BJ (cell line): ENCODE data around the gene TASP1. TPM values are rescaled to one million over a fixed set of nuclear protein-coding genes. Genes with fewer than 3 reads are reported as not detected.

Source experiments
- CTCF ChIA-PET: fragments of 350-600 bp; formaldehyde crosslinking; extraction: SDS; loops from one replicate; lab custom pipeline; 2021; ENCODE audit warnings: antibody characterized with exemption, inconsistent platforms; lab: Yijun Ruan, JAX
- POLR2A ChIA-PET: fragments of 300-600 bp; sonication (Branson Sonifier 250); formaldehyde crosslinking; extraction: SDS; loops from one replicate; lab custom pipeline; 2021; ENCODE audit warnings: antibody characterized with exemption; lab: Charles Lee
- DNase-seq: peaks from one replicate; pipeline ENCODE4 v3.0.0-alpha.2; 2011; ENCODE audit warnings: low read depth
- H3K27me3 ChIP-seq: 2 replicates; pipeline ENCODE4 v1.6.0; 2011; ENCODE audit warnings: low read length; ENCODE audit not compliant: control insufficient read depth, insufficient read depth
- H3K36me3 ChIP-seq: 2 replicates; pipeline ENCODE4 v1.5.1; 2011; ENCODE audit warnings: low read length; ENCODE audit not compliant: control insufficient read depth, insufficient read depth
- H3K4me3 ChIP-seq: 2 replicates; pipeline ENCODE4 v1.5.1; 2011; ENCODE audit warnings: low read depth, mild to moderate bottlenecking, control low read depth, low read length
- polyA minus RNA-seq: library from RNA; depleted of rRNA, polyadenylated mRNA; stranded (reverse); fragments of >200 nt; gene quantifications from 2 replicates; pipeline ENCODE4 v1.2.3, GENCODE V29; 2011; rRNA and poly(A)+ RNA removed
- polyA plus RNA-seq: library from polyadenylated mRNA; depleted of rRNA; stranded (reverse); fragments of >200 nt; gene quantifications from 2 replicates; pipeline ENCODE4 v1.2.3, GENCODE V29; 2011; rRNA removed
- TF ChIP-seq, protein P1 (sequence below): IDR thresholded peaks from 2 replicates; pipeline ENCODE4 v1.5.1; 2011; ENCODE audit warnings: low read depth, mild to moderate bottlenecking, control low read depth, inconsistent platforms, low read length, moderate library complexity; ENCODE audit not compliant: insufficient read depth

The TASP1 gene, protein sequence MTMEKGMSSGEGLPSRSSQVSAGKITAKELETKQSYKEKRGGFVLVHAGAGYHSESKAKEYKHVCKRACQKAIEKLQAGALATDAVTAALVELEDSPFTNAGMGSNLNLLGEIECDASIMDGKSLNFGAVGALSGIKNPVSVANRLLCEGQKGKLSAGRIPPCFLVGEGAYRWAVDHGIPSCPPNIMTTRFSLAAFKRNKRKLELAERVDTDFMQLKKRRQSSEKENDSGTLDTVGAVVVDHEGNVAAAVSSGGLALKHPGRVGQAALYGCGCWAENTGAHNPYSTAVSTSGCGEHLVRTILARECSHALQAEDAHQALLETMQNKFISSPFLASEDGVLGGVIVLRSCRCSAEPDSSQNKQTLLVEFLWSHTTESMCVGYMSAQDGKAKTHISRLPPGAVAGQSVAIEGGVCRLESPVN
- polyA plus RNA-seq (5.4 and 7.2 TPM in 2 replicates), polyA minus RNA-seq (6.6 and 9.5 TPM in 2 replicates)

DNA sequence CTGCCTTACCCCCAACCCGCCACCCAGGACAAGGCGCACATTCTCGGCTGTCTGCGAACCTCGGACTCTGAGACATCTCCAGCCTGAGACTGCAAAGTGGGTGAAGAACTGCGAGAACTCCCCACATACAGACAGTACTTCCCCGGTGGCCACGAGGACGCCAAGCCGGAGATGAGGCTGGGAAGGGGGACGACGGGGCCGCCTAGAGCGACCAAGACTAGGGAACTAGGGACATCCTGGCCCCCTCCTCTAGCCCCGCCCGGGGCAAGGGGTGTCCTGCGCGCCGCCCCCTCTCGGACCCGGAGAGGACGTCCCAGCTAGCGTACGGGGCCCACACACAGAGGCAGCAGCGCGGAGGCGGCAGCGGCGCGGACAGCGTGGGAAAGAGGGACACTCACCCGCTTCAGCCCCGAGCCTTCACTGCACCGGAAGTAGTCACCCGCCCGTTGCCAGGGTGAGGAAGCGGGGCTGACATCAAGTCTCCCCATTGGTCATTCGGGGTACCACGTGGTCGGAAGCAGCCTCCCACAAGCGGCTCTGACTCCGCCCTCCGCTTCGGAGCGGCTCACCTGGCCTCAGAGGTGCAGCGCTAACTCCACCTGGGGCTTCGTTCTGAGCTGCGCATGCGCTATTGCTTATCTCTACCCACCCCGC, at the start of gene TASP1:
Gene TASP1 (minus strand): TSS at position 437 of the 654 bp plus-strand sequence. CDS start 8,854 bp downstream, outside the sequence.
- H3K4me3 ChIP-seq, result peak within 1 kb of the TSS; percentile 100
- H3K36me3 ChIP-seq, result no peaks in the 10 kb centered on the region
- TF ChIP-seq, protein P1, sequence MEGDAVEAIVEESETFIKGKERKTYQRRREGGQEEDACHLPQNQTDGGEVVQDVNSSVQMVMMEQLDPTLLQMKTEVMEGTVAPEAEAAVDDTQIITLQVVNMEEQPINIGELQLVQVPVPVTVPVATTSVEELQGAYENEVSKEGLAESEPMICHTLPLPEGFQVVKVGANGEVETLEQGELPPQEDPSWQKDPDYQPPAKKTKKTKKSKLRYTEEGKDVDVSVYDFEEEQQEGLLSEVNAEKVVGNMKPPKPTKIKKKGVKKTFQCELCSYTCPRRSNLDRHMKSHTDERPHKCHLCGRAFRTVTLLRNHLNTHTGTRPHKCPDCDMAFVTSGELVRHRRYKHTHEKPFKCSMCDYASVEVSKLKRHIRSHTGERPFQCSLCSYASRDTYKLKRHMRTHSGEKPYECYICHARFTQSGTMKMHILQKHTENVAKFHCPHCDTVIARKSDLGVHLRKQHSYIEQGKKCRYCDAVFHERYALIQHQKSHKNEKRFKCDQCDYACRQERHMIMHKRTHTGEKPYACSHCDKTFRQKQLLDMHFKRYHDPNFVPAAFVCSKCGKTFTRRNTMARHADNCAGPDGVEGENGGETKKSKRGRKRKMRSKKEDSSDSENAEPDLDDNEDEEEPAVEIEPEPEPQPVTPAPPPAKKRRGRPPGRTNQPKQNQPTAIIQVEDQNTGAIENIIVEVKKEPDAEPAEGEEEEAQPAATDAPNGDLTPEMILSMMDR, result no peak
- ChIA-PET CTCF (interaction anchor here (0.6 kb wide), 1 partner anchor 50 kb away, joined by 3 read pairs; no protein-coding TSS in a partner anchor), POLR2A (no interaction called here)
- peaks cover 1% of the 10 kb centered on the region; the same call in 1 of the 2 replicates for H3K27me3 ChIP-seq
- peak; percentile 59 for DNase-seq

DNA sequence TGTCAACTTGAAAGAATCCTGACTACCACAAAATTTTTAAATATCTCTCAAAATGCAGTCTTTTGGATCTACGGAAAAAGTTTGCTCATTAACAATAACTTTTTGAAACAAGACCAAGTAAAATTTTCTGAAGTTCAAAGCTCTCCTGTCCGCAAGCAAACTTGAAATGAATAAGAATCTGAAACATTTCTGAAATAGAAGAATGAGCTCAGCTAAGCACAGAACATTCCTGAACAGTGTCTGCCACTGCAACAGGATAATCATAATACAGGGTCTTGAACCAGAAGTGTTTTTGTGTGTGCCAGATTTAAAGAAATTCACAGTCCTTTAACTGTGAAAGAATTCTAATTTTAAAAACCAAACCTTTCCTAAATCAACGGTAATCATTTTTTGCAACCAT, 49.1 kb upstream of the TASP1 start:
- POLR2A ChIA-PET, result interaction anchor here (0.5 kb wide), 1 partner anchor 28 kb away, joined by 3 read pairs; no protein-coding TSS in a partner anchor
- no peaks in the 10 kb centered on the region for H3K36me3 ChIP-seq
- CTCF ChIA-PET, result no interaction called here
- no peak for DNase-seq
- H3K27me3 ChIP-seq, result no peaks in the 10 kb centered on the region; the same call in 1 of the 2 replicates
- no peak overlapping the region for H3K4me3 ChIP-seq
- TF ChIP-seq, protein P1, result no peak

DNA sequence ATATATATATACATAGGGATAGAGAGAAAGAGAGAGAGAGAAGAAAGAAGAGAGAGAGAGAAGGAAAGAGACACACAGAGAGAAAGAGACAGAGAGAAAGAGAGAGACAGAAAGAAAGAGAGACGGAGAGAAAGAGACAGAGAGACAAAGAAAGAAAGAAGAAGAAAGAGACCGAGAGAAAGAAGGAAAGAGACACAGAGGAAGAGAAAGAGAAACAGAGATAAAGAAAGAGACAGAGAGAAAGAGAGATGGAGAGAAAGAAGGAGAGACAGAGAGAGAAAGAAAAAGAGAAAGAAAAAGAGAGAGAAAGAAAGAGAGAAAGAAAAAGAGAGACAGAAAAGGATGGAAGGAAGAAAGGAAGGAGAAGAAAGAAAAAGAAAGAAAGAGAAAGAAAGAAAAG, 46.9 kb upstream of the TASP1 start:
- ChIA-PET CTCF (no interaction called here), POLR2A (no interaction called here)
- DNase-seq, result no peak
- TF ChIP-seq, protein P1, result no peak
- Histone ChIP-seq H3K36me3 (no peaks in the 10 kb centered on the region), H3K27me3 (no peaks in the 10 kb centered on the region; the same call in 1 of the 2 replicates), H3K4me3 (no peak overlapping the region)

DNA sequence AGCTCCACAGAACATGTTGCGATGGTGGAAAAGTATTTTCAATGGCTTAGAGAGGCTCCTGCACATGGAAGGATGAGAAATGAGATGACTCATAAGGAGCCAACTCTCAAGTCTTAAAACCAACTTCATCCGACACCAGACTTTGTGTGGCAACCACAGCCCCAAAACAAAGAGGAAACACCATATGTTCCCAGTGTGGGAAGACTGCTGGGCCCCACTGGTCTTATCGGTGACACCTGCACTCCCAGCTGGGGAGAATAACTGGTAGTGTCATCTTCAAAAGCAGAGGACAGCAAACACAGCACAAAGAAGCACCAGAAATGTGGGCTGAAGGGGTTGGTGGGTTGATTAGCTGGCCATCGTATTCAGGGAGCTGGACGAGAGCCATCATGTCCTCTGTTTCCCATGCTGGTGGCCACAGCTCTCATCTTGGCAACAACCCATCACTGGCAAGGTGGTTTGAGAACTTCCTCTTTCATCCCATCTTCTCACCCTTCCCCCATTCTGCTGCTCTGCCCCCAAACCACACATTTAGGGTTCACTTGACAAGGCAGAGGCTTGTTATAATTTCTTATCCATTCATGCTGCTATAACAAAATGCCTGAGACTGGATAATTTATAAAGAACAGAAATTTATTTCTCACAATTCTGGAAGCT, 46.0 kb upstream of the TASP1 start:
- Histone ChIP-seq H3K36me3 (no peaks in the 10 kb centered on the region), H3K4me3 (no peak overlapping the region), H3K27me3 (no peaks in the 10 kb centered on the region; the same call in 1 of the 2 replicates)
- TF ChIP-seq, protein P1, result no peak
- CTCF ChIA-PET, result no interaction called here
- POLR2A ChIA-PET, result no interaction called here
- no peak for DNase-seq

DNA sequence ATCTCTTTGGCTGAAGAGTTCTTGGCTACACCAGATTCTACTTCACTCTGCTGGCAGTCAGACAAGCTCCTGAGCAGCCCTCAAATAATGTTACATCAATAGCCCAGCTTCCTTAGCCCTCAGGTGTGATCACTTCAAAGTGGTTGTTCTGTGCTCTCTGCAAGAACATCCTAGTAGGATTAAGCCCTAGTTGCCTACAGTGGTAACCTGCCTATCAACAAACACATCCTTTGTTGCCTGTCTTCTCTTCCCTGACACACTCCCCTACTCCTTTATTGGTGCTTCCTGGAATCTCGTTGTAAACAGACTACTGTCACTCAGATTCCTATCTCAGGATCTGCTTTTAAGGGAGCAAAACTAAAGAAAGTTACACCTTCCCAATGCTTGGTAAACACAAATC, 45.1 kb upstream of the TASP1 start:
- Histone ChIP-seq H3K36me3 (no peaks in the 10 kb centered on the region), H3K4me3 (no peak overlapping the region), H3K27me3 (no peaks in the 10 kb centered on the region; the same call in 1 of the 2 replicates)
- DNase-seq, result no peak
- TF ChIP-seq, protein P1, result no peak
- CTCF ChIA-PET, result no interaction called here
- POLR2A ChIA-PET, result no interaction called here
